ENCODE results near the gene C7orf33. TPM values are rescaled to one million over a fixed set of nuclear protein-coding genes. Genes with fewer than 3 reads are reported as not detected.

The C7orf33 gene
- total RNA-seq, 4 donors from 2014 or later, result not detected

DNA sequence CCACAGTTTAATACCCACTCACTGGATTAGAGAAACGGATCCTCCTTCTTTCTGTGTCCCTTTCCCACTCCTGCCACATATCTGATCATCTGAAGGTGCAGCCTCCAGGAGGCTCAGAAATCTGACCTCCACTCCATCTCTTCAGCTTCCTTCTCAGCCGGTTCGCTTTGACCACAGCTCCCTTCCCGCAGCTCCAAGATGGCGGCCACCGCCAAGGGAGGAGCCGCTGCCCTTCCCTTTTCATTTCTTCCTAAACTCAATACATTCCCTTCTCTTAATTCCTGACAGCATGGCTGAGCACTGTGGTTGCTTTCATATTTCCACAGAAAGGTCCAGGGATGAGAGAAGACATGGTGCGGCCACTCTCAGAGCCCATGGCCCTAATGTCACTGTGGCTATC lies 43.7 kb upstream of the C7orf33 start:
- Histone ChIP-seq H3K36me3 (no peaks in the 10 kb centered on the region), H3K4me3 (replicated peaks in 1 of 3) (no peak overlapping the region), H3K4me1 (no peaks in the 10 kb centered on the region), H3K27me3 (no peaks in the 10 kb centered on the region), H3K9me3 (no peaks in the 10 kb centered on the region), H3K27ac (no peak overlapping the region)
- intact Hi-C loops (cut with DNase I), result no loop called here
- 96 to 97% methylated on average over 8 of the region's 8 CpGs for WGBS, 2 donors
- no peak for DNase-seq
- TF ChIP-seq, protein P1, sequence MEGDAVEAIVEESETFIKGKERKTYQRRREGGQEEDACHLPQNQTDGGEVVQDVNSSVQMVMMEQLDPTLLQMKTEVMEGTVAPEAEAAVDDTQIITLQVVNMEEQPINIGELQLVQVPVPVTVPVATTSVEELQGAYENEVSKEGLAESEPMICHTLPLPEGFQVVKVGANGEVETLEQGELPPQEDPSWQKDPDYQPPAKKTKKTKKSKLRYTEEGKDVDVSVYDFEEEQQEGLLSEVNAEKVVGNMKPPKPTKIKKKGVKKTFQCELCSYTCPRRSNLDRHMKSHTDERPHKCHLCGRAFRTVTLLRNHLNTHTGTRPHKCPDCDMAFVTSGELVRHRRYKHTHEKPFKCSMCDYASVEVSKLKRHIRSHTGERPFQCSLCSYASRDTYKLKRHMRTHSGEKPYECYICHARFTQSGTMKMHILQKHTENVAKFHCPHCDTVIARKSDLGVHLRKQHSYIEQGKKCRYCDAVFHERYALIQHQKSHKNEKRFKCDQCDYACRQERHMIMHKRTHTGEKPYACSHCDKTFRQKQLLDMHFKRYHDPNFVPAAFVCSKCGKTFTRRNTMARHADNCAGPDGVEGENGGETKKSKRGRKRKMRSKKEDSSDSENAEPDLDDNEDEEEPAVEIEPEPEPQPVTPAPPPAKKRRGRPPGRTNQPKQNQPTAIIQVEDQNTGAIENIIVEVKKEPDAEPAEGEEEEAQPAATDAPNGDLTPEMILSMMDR (IDR thresholded peaks at IDR 0.05), result no peak
- no peak for TF ChIP-seq POLR2A (IDR thresholded peaks at IDR 0.05)

DNA sequence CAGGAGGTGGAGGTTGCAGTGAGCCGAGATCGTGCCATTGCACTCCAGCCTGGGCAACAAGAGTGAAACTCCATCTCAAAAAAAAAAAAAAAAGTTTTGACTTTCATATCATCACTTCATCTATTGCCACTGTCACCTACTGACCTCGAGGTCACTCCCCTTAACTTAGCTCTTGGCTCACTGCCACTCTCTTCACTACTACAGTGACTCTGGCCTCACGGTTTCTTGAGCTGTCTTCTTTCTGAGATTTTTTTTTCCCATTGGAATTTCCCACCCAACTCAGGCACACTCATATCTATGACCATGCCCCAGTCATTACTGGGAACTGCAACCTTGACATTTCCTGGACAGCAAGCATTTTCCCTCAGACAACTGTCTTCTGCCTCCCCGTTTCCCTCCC lies 42.6 kb upstream of the C7orf33 start:
- intact Hi-C loops (cut with DNase I), result no loop called here
- H3K36me3 ChIP-seq, result no peaks in the 10 kb centered on the region
- no peaks in the 10 kb centered on the region for H3K9me3 ChIP-seq
- no peak for DNase-seq
- no peaks in the 10 kb centered on the region for H3K27me3 ChIP-seq
- TF ChIP-seq POLR2A (IDR thresholded peaks at IDR 0.05), result no peak
- TF ChIP-seq, protein P1 (IDR thresholded peaks at IDR 0.05), result no peak
- no peaks in the 10 kb centered on the region for H3K4me1 ChIP-seq
- 76 to 80% methylated on average over 5 of the region's 5 CpGs for WGBS, 2 donors
- H3K27ac ChIP-seq, result no peak overlapping the region
- H3K4me3 ChIP-seq (replicated peaks in 1 of 3), result no peak overlapping the region

DNA sequence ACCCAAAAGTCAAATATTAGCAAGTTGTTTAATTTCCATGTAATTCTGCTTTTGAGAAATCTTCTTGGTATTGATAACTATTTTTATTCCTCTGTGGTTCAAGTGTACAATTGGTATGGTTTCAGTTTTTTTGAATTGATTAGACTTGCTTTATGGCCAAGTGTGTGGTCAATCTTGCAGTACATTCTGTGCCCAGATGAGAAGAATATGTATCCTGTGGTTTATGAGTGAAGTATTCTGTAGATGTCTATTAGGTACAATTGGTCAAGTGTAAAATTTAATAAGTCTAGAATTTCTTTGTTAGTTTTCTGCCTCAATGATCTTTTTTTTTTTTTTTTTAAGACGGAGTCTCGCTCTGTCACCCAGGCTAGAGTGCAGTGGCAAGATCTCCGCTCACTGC lies 36.6 kb upstream of the C7orf33 start:
- 88 to 92% methylated on average over 3 of the region's 3 CpGs for whole genome bisulfite sequencing, 2 donors
- DNase-seq, result no peak
- no peaks in the 10 kb centered on the region for H3K36me3 ChIP-seq
- TF ChIP-seq POLR2A (IDR thresholded peaks at IDR 0.05), result no peak
- TF ChIP-seq, protein P1 (IDR thresholded peaks at IDR 0.05), result no peak
- no peaks in the 10 kb centered on the region for H3K27me3 ChIP-seq
- no peaks in the 10 kb centered on the region for H3K9me3 ChIP-seq
- H3K4me1 ChIP-seq, result no peaks in the 10 kb centered on the region
- H3K27ac ChIP-seq, result no peak overlapping the region
- no peak overlapping the region for H3K4me3 ChIP-seq (replicated peaks in 1 of 3)
- intact Hi-C loops (cut with DNase I), result no loop called here

DNA sequence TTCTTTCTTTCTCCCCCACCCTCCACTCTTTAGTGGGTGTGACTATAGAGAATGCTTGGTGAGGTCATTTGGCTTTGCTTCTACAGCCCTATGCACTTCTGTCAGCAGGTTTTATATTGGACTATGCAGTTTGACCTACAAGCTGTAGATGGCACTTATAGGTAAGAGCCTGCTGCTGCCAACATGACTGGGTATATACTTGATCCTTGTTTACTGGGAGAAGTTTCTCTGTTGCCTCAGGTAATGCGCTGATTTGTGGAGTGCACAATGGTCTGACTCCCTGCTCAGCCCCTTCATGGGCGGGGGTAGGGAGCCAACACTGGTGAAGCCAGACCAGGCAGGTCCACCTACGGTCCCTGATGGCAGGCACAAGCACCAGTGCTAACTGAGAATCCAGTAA lies 33.7 kb upstream of the C7orf33 start:
- Histone ChIP-seq H3K4me1 (no peaks in the 10 kb centered on the region), H3K36me3 (no peaks in the 10 kb centered on the region), H3K27ac (no peak overlapping the region), H3K4me3 (replicated peaks in 1 of 3) (no peak overlapping the region), H3K27me3 (no peaks in the 10 kb centered on the region), H3K9me3 (no peaks in the 10 kb centered on the region)
- DNase-seq, result no peak
- no peak for TF ChIP-seq POLR2A (IDR thresholded peaks at IDR 0.05)
- TF ChIP-seq, protein P1 (IDR thresholded peaks at IDR 0.05), result no peak
- intact Hi-C loops (cut with DNase I), result no loop called here
- 80 to 89% methylated on average over 3 of the region's 3 CpGs for WGBS, 2 donors

DNA sequence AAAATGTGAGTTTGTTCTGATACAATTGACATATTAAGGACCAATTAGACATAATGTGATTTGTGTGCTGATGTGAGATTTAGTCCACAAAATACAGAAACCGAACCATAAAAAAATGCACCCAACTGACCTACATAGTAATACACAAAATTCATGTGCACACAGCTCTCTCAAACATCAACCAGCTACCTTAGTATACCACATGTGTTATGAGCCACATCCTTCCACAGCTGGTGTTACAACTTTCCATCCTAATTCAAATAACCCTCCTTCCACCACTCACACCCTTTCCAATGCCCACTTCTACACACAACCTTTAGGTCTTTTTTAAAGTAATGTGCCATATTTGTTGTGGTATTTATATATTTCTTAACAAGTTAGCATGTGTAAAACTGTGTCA lies 31.7 kb upstream of the C7orf33 start:
- TF ChIP-seq POLR2A (IDR thresholded peaks at IDR 0.05), result no peak
- Histone ChIP-seq H3K27me3 (no peaks in the 10 kb centered on the region), H3K27ac (no peak overlapping the region), H3K9me3 (no peaks in the 10 kb centered on the region), H3K4me3 (replicated peaks in 1 of 3) (no peak overlapping the region), H3K36me3 (no peaks in the 10 kb centered on the region), H3K4me1 (no peaks in the 10 kb centered on the region)
- intact Hi-C loops (cut with DNase I), result no loop called here
- 96 to 98% methylated on average over 1 of the region's 1 CpG for WGBS, 2 donors
- DNase-seq, result no peak

DNA sequence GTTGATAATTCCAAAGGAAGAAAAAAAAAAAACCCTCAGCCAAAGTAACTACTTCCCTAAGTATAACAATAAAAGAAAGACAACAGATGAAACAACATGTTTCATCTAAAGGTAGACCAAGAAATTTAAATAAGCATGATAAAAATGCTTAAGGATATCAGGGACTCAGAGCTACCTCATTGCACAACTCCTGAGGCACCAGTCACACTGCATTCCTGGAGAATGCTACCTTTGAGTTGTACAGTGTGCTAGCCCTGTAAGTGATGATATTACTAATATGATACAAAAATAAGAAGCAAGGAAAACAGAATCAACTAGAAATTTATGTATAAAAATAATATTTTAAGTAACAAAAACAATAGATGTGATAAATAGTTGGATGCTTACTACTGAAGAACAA lies 29.5 kb upstream of the C7orf33 start:
- Histone ChIP-seq H3K36me3 (no peaks in the 10 kb centered on the region), H3K27me3 (no peaks in the 10 kb centered on the region), H3K27ac (no peak overlapping the region), H3K4me1 (no peaks in the 10 kb centered on the region), H3K4me3 (replicated peaks in 1 of 3) (no peak overlapping the region), H3K9me3 (no peaks in the 10 kb centered on the region)
- DNase-seq, result no peak
- intact Hi-C loops (cut with DNase I), result no loop called here
- TF ChIP-seq, protein P1 (IDR thresholded peaks at IDR 0.05), result no peak
- no peak for TF ChIP-seq POLR2A (IDR thresholded peaks at IDR 0.05)
